Medulla oblongata (tissue), 1 donor: ENCODE results near the gene JAK2.
A peak's percentile ranks its signal among the peaks of the same experiment; 100 is the strongest.
"Not testable (repeated sequence)": the region's sequence is repeated elsewhere in the genome, so short reads cannot be mapped to it uniquely, and the experiment has no call there.

Experiments used
- DNase-seq: peaks from one replicate; pipeline ENCODE4 v3.0.0-alpha.2; 2015; ENCODE audit errors: extremely low spot score

JAK2 gene

GRCh38 chr9:4980086-4980727, 4.9 kb upstream of the JAK2 start:
- no peak for DNase-seq

- no peak for DNase-seq
Observed at GRCh38 chr9:4982721-4983482, 2.2 kb upstream of the JAK2 start.

GRCh38 chr9:4983601-4984165, 1.4 kb upstream of the JAK2 start:
- DNase-seq = peak; percentile 35

GRCh38 chr9:4984171-4984620, 876 bp upstream of the JAK2 start:
- DNase-seq = peak; percentile 14

GRCh38 chr9:4985386-4986266, 554 bp downstream of the JAK2 start:
- DNase-seq = peak; percentile 72

GRCh38 chr9:4986296-4986695, 1.2 kb downstream of the JAK2 start:
- DNase-seq = peak; percentile 29

GRCh38 chr9:4986783-4987182, 1.7 kb downstream of the JAK2 start:
- DNase-seq = no peak

- peak; percentile 85 for DNase-seq
Observed at GRCh38 chr9:4987961-4988421, 2.9 kb downstream of the JAK2 start.

GRCh38 chr9:4992872-4993271, 7.8 kb downstream of the JAK2 start:
- DNase-seq = no peak

GRCh38 chr9:4994166-4994890, 9.3 kb downstream of the JAK2 start:
- DNase-seq = no peak

- DNase-seq = no peak
Observed at GRCh38 chr9:4997196-4997595, 12.1 kb downstream of the JAK2 start.

GRCh38 chr9:4997631-4998030, 12.6 kb downstream of the JAK2 start:
- DNase-seq = no peak

- no peak for DNase-seq
Observed at GRCh38 chr9:5002811-5003210, 17.7 kb downstream of the JAK2 start.

GRCh38 chr9:5004481-5004880, 19.4 kb downstream of the JAK2 start:
- DNase-seq = no peak

GRCh38 chr9:5008202-5008601, 23.1 kb downstream of the JAK2 start:
- no peak for DNase-seq

- DNase-seq = no peak
Observed at GRCh38 chr9:5013374-5013773, 28.3 kb downstream of the JAK2 start.

GRCh38 chr9:5015934-5016333, 30.9 kb downstream of the JAK2 start:
- DNase-seq = no peak

GRCh38 chr9:5025416-5025815, 40.3 kb downstream of the JAK2 start:
- DNase-seq = no peak

- not testable (repeated sequence) for DNase-seq
Observed at GRCh38 chr9:5031941-5032340, 46.9 kb downstream of the JAK2 start.

GRCh38 chr9:5040730-5041389, 55.8 kb downstream of the JAK2 start:
- no peak for DNase-seq
